Measurements from ENCODE around the gene CSTPP1.

CSTPP1 gene

GRCh38 chr11:47163898-47164297 is 227.3 kb downstream of the CSTPP1 start:
- TF ChIP-seq CTCF (IDR thresholded peaks at IDR 0.05; ENCODE audit: extremely low read depth, missing control alignments): no peak
- DNase-seq (ENCODE audit: low spot score): no peak

GRCh38 chr11:47164321-47164720 is 227.8 kb downstream of the CSTPP1 start:
- DNase-seq (ENCODE audit: low spot score): no peak

GRCh38 chr11:47165253-47165840 is 228.8 kb downstream of the CSTPP1 start:
- TF ChIP-seq CTCF (IDR thresholded peaks at IDR 0.05; ENCODE audit: extremely low read depth, missing control alignments): no peak
- DNase-seq (ENCODE audit: low spot score): no peak

More at GRCh38 chr11:47164321-47164720, 227.8 kb downstream of the CSTPP1 start:
- TF ChIP-seq CTCF (IDR thresholded peaks at IDR 0.05; ENCODE audit: extremely low read depth, missing control alignments): no peak

GRCh38 chr11:47166368-47166767 is 229.8 kb downstream of the CSTPP1 start:
- TF ChIP-seq CTCF (IDR thresholded peaks at IDR 0.05; ENCODE audit: extremely low read depth, missing control alignments): no peak
- no peak for DNase-seq (ENCODE audit: low spot score)

- TF ChIP-seq CTCF (IDR thresholded peaks at IDR 0.05; ENCODE audit: extremely low read depth, missing control alignments): no peak
- DNase-seq (ENCODE audit: low spot score): no peak
These were observed 234.7 kb downstream of the CSTPP1 start for GRCh38 chr11:47171061-47171838.

- TF ChIP-seq CTCF (IDR thresholded peaks at IDR 0.05; ENCODE audit: extremely low read depth, missing control alignments): no peak
- DNase-seq (ENCODE audit: low spot score): no peak
These were observed 235.3 kb downstream of the CSTPP1 start for GRCh38 chr11:47171856-47172255.

- TF ChIP-seq CTCF (IDR thresholded peaks at IDR 0.05; ENCODE audit: extremely low read depth, missing control alignments): no peak
- no peak for DNase-seq (ENCODE audit: low spot score)
These were observed 236.3 kb downstream of the CSTPP1 start for GRCh38 chr11:47172740-47173336.
